ENCODE measurements around the gene ACTMAP. TPM values are rescaled to one million over a fixed set of nuclear protein-coding genes. Genes with fewer than 3 reads are reported as not detected.

Gene ACTMAP
- total and polyA plus RNA-seq, 9 of the 15 experiments (the other 6 are each of a cell fraction or from before 2014, with no cell fraction given) = 1.7 to 16.6 (median 4.9) TPM

- no peak for TF ChIP-seq ZNF512 (tag; IDR thresholded peaks at IDR 0.05)
- peak; percentile 88 for TF ChIP-seq ELF2 (CRISPR knock-in tag; IDR thresholded peaks at IDR 0.05)
- TF ChIP-seq ETV1 (tag; conservative IDR thresholded peaks at IDR 0.05; ENCODE audit: low read depth) = 0 out of 2 replicates have a peak, but pooled peaks have one; percentile 43
- no peak for TF ChIP-seq HIVEP1 (CRISPR knock-in tag; IDR thresholded peaks at IDR 0.05)
- peak; percentile 72 for TF ChIP-seq TFAP4 (CRISPR knock-in tag; IDR thresholded peaks at IDR 0.05; ENCODE audit: borderline replicate concordance)
- TF ChIP-seq PYGO2 (tag; IDR thresholded peaks at IDR 0.05) = no peak
- no peak for TF ChIP-seq ZBTB12 (CRISPR knock-in tag; IDR thresholded peaks at IDR 0.05)
- no peak for TF ChIP-seq PHB (CRISPR knock-in tag; IDR thresholded peaks at IDR 0.05)
- TF ChIP-seq KDM4B (IDR thresholded peaks at IDR 0.05; ENCODE audit: borderline replicate concordance in 2 of 2, low read depth in 1 of 2) = 0 out of 4 replicates have a peak, but pooled peaks of 1 of the 2 experiments have one; percentile 36
- TF ChIP-seq FOXA1 (IDR thresholded peaks at IDR 0.05; ENCODE audit: borderline replicate concordance) = no peak
- no peak for TF ChIP-seq ZNF140 (CRISPR knock-in tag; IDR thresholded peaks at IDR 0.05)
- peak; percentile 36; the same call in 1 of the 2 replicates for TF ChIP-seq ZBTB7A (IDR thresholded peaks at IDR 0.05; ENCODE audit: borderline replicate concordance, control insufficient read depth, low read depth, low read length)
These were observed 35.6 kb downstream of the ACTMAP start (continued) for GRCh38 chr19:40714441-40715299.

Data from K562 (cell line).